DOHH2 (cell line): ENCODE results near the gene CCNG2.

ENCODE experiments used
- H3F3A ChIP-seq: fragments of 200-600 bp; sonication (generic), shearing (Covaris generic); 2 replicates; pipeline ENCODE4 v1.6.0; 2016; ENCODE audit warnings: antibody characterized with exemption, mild to moderate bottlenecking; ENCODE audit not compliant: control insufficient read depth, insufficient read depth
- H3K27ac ChIP-seq: fragments of 200-600 bp; sonication (generic); 2 replicates; pipeline ENCODE4 v1.5.1; 2014; ENCODE audit warnings: low read depth, mild to moderate bottlenecking, low read length, moderate library complexity
- H3K27me3 ChIP-seq: fragments of 200-600 bp; sonication (generic); 2 replicates; pipeline ENCODE4 v1.6.1; 2014; ENCODE audit warnings: mild to moderate bottlenecking, low read length, mixed read lengths; ENCODE audit not compliant: control insufficient read depth
- H3K36me3 ChIP-seq: fragments of 200-600 bp; sonication (generic); 2 replicates; pipeline ENCODE4 v1.6.1; 2014; ENCODE audit warnings: mild to moderate bottlenecking, low read length, moderate library complexity, mixed read lengths; ENCODE audit not compliant: control insufficient read depth
- H3K4me1 ChIP-seq: fragments of 200-600 bp; sonication (generic); 2 replicates; pipeline ENCODE4 v1.6.1; 2014; ENCODE audit warnings: mild to moderate bottlenecking, low read length, mixed read lengths; ENCODE audit not compliant: control insufficient read depth
- H3K4me2 ChIP-seq: fragments of 200-600 bp; sonication (generic); 2 replicates; pipeline ENCODE4 v1.6.0; 2014; ENCODE audit warnings: mild to moderate bottlenecking, low read length, moderate library complexity
- H3K4me3 ChIP-seq: fragments of 200-600 bp; sonication (generic); 2 replicates; pipeline ENCODE4 v1.5.1; 2014; ENCODE audit warnings: mild to moderate bottlenecking, low read length, mixed read lengths
- H3K79me2 ChIP-seq: fragments of 200-600 bp; sonication (generic); 2 replicates; pipeline ENCODE4 v1.6.1; 2014; ENCODE audit warnings: mild to moderate bottlenecking, low read length, mixed read lengths; ENCODE audit not compliant: control insufficient read depth
- H3K9me2 ChIP-seq: fragments of 200-600 bp; sonication (generic); replicated peaks from 2 replicates; pipeline ENCODE4 v1.6.1; 2014; ENCODE audit warnings: mild to moderate bottlenecking, low read length, mixed read lengths; ENCODE audit not compliant: control insufficient read depth
- H3K9me3 ChIP-seq: fragments of 200-600 bp; sonication (generic); 2 replicates; pipeline ENCODE4 v1.6.1; 2014; ENCODE audit warnings: antibody characterized with exemption, low read length, mixed read lengths; ENCODE audit not compliant: control insufficient read depth, insufficient read depth
- H4K20me1 ChIP-seq: fragments of 200-600 bp; sonication (generic); 2 replicates; pipeline ENCODE4 v1.6.0; 2014; ENCODE audit warnings: low read depth, mild to moderate bottlenecking, antibody characterized with exemption, low read length, moderate library complexity; ENCODE audit not compliant: control insufficient read depth, insufficient read depth
- EZH2phosphoT487 ChIP-seq: fragments of 200-600 bp; sonication (generic); IDR thresholded peaks from 2 replicates; pipeline ENCODE4 v1.6.1; 2017; ENCODE audit warnings: borderline replicate concordance, mild to moderate bottlenecking, antibody characterized with exemption, low read length, moderate library complexity, mixed read lengths
- TF ChIP-seq, protein P1 (sequence below): fragments of 200-600 bp; sonication (generic); IDR thresholded peaks from one replicate; pipeline ENCODE4 v1.5.1; 2014; ENCODE audit warnings: antibody characterized with exemption, mild to moderate bottlenecking, low read depth, low read length; ENCODE audit not compliant: poor library complexity, severe bottlenecking

Gene CCNG2

DNA sequence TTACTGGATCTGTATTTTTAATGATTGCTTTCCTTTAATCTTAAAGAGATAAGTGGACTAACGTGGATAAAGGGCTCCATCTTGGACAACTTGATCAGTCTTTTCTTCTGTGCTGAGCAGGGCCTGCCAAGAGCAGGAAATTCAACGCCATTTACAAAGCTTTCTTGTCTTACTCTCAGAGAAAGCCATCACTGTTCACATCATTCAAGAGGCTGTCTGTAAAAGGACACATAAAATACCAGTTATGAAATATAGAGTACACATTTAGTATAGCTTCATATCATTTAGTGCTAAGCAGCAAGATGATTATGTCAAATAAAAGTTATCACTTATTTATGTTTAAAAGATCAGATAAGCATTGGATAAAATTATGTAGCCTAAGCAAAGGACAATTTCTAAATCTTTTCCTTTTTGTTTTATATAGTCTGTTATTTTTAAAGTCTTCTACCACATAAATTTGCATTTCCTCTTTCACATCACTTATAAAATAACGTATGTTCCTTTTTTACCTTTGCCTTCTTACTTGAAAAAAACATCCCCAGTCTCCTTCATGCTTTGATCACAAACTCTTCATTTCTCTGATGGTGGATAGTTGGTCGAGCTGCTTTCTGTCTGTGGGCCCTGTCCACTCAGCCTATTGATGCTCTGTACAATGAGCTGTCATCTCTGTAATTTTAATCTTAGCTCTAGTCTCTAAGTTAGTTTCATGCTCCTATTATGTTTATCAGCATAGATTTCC is 2.1 kb upstream of the CCNG2 start:
- H3K4me2 ChIP-seq = peak overlapping the region; percentile 97
- H3K4me3 ChIP-seq = peak overlapping the region; percentile 92
- H3K79me2 ChIP-seq = peaks cover 29% of the 10 kb centered on the region

GRCh38 chr4:77155631-77156452 is 1.2 kb upstream of the CCNG2 start:
- no peaks in the 10 kb centered on the region for H3K27me3 ChIP-seq
- peaks cover 72% of the 10 kb centered on the region for H3K4me1 ChIP-seq
- peaks cover 40% of the 10 kb centered on the region for H3F3A ChIP-seq
- peaks cover 34% of the 10 kb centered on the region for H3K36me3 ChIP-seq
- H3K4me3 ChIP-seq = peak overlapping the region; percentile 92
- peaks cover 36% of the 10 kb centered on the region for H3K79me2 ChIP-seq
- no peaks in the 10 kb centered on the region for H3K9me2 ChIP-seq
- peak overlapping the region; percentile 97 for H3K4me2 ChIP-seq
- H3K9me3 ChIP-seq = no peaks in the 10 kb centered on the region
- peak overlapping the region; percentile 100 for H3K27ac ChIP-seq
- peaks cover 18% of the 10 kb centered on the region for H4K20me1 ChIP-seq
- TF ChIP-seq, protein P1, sequence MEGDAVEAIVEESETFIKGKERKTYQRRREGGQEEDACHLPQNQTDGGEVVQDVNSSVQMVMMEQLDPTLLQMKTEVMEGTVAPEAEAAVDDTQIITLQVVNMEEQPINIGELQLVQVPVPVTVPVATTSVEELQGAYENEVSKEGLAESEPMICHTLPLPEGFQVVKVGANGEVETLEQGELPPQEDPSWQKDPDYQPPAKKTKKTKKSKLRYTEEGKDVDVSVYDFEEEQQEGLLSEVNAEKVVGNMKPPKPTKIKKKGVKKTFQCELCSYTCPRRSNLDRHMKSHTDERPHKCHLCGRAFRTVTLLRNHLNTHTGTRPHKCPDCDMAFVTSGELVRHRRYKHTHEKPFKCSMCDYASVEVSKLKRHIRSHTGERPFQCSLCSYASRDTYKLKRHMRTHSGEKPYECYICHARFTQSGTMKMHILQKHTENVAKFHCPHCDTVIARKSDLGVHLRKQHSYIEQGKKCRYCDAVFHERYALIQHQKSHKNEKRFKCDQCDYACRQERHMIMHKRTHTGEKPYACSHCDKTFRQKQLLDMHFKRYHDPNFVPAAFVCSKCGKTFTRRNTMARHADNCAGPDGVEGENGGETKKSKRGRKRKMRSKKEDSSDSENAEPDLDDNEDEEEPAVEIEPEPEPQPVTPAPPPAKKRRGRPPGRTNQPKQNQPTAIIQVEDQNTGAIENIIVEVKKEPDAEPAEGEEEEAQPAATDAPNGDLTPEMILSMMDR = no peak
- no peak for TF ChIP-seq EZH2phosphoT487

More for the DNA sequence above, 2.1 kb upstream of the CCNG2 start:
- Histone ChIP-seq H3K36me3 (peaks cover 26% of the 10 kb centered on the region), H3K9me2 (no peaks in the 10 kb centered on the region), H3K27ac (peak overlapping the region; percentile 100), H3K4me1 (peaks cover 76% of the 10 kb centered on the region), H3K27me3 (no peaks in the 10 kb centered on the region), H3K9me3 (no peaks in the 10 kb centered on the region), H3F3A (peaks cover 40% of the 10 kb centered on the region), H4K20me1 (peaks cover 18% of the 10 kb centered on the region)
- TF ChIP-seq EZH2phosphoT487 = no peak
- TF ChIP-seq, protein P1 = no peak

DNA sequence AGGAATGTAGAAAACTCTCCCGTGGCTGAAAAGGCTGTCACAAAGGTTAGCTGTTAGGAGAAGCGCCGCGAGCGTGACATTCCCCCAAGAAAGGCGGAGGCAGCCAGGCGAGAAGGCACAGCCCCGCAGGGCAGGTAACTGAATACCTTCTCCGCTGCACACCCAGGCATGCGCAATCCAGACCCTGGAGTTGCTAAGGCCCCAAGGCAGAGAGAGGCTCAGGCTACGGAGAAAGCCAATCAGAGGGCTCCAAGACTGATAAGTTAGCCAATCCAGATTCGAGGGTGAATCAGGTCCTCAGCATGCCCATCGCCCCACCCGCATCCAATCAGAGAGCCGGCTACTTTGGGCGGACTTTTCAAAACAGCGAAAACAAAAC is 485 bp upstream of the CCNG2 start:
- H3K4me2 ChIP-seq = peak overlapping the region; percentile 97
- H3K9me2 ChIP-seq = no peaks in the 10 kb centered on the region
- no peaks in the 10 kb centered on the region for H3K27me3 ChIP-seq
- peaks cover 18% of the 10 kb centered on the region for H4K20me1 ChIP-seq
- peaks cover 40% of the 10 kb centered on the region for H3K36me3 ChIP-seq
- peaks cover 36% of the 10 kb centered on the region for H3K79me2 ChIP-seq
- H3K9me3 ChIP-seq = no peaks in the 10 kb centered on the region
- peak overlapping the region; percentile 100 for H3K27ac ChIP-seq
- peak overlapping the region; percentile 92 for H3K4me3 ChIP-seq
- TF ChIP-seq, protein P1 = no peak
- no peak for TF ChIP-seq EZH2phosphoT487
- peaks cover 40% of the 10 kb centered on the region for H3F3A ChIP-seq
- peaks cover 65% of the 10 kb centered on the region for H3K4me1 ChIP-seq
